Suppressor macrophage (primary cell): Measurements from ENCODE around the gene INSYN1.

Experiments
- DNase-seq, 4 experiments: peaks; one replicate each; pipeline ENCODE4 v3.0.0-alpha.2; 2020 to 2022

The INSYN1 gene

GRCh38 chr15:73773428-73773827 is 20.3 kb upstream of the INSYN1 start:
- no peak for DNase-seq

- no peak for DNase-seq
These were observed 18.4 kb upstream of the INSYN1 start for GRCh38 chr15:73771385-73772045.

- DNase-seq = no peak
These were observed 16.9 kb upstream of the INSYN1 start for GRCh38 chr15:73770050-73770449.

GRCh38 chr15:73767806-73768501 is 14.8 kb upstream of the INSYN1 start:
- no peak for DNase-seq

- no peak for DNase-seq
These were observed 13.4 kb upstream of the INSYN1 start for GRCh38 chr15:73766598-73766997.

- no peak for DNase-seq
These were observed 12.6 kb upstream of the INSYN1 start for GRCh38 chr15:73765778-73766177.

- no peak for DNase-seq
These were observed 10.8 kb upstream of the INSYN1 start for GRCh38 chr15:73763931-73764330.

GRCh38 chr15:73760330-73761329 is 7.5 kb upstream of the INSYN1 start:
- DNase-seq = no peak

GRCh38 chr15:73758461-73758860 is 5.3 kb upstream of the INSYN1 start:
- peak; percentile 53 to 81 (median 72) for DNase-seq

GRCh38 chr15:73757571-73757970 is 4.4 kb upstream of the INSYN1 start:
- peak in 1 of 4 experiments; percentile 12 for DNase-seq

- no peak for DNase-seq
These were observed 3.9 kb upstream of the INSYN1 start for GRCh38 chr15:73756947-73757513.

GRCh38 chr15:73756390-73756789 is 3.2 kb upstream of the INSYN1 start:
- DNase-seq = no peak

GRCh38 chr15:73755946-73756345 is 2.8 kb upstream of the INSYN1 start:
- DNase-seq = no peak

- no peak for DNase-seq
These were observed 2.3 kb upstream of the INSYN1 start for GRCh38 chr15:73755481-73755880.

- peak in 2 of 4 experiments; percentile 20 to 23 for DNase-seq
These were observed 1.3 kb upstream of the INSYN1 start for GRCh38 chr15:73754461-73754860.

GRCh38 chr15:73752806-73753193 is 351 bp downstream of the INSYN1 start:
- no peak for DNase-seq

GRCh38 chr15:73751899-73752805 is 999 bp downstream of the INSYN1 start:
- DNase-seq = no peak

- DNase-seq = no peak
These were observed 1.6 kb downstream of the INSYN1 start for GRCh38 chr15:73751511-73751898.

GRCh38 chr15:73750951-73751350 is 2.2 kb downstream of the INSYN1 start:
- no peak for DNase-seq

GRCh38 chr15:73750438-73750837 is 2.7 kb downstream of the INSYN1 start:
- DNase-seq = no peak

GRCh38 chr15:73749971-73750370 is 3.2 kb downstream of the INSYN1 start:
- DNase-seq = no peak

GRCh38 chr15:73749533-73749932 is 3.6 kb downstream of the INSYN1 start:
- DNase-seq = no peak
